ENCODE data around the gene LHFPL2.

The LHFPL2 gene

GRCh38 chr5:78519198-78519941 lies 129.2 kb downstream of the LHFPL2 start:
- no peak for DNase-seq (ENCODE audit: low read depth)

GRCh38 chr5:78518365-78519197 lies 130.0 kb downstream of the LHFPL2 start:
- no peak for DNase-seq (ENCODE audit: low read depth)

GRCh38 chr5:78515670-78516069 lies 132.9 kb downstream of the LHFPL2 start:
- no peak for DNase-seq (ENCODE audit: low read depth)

DNA sequence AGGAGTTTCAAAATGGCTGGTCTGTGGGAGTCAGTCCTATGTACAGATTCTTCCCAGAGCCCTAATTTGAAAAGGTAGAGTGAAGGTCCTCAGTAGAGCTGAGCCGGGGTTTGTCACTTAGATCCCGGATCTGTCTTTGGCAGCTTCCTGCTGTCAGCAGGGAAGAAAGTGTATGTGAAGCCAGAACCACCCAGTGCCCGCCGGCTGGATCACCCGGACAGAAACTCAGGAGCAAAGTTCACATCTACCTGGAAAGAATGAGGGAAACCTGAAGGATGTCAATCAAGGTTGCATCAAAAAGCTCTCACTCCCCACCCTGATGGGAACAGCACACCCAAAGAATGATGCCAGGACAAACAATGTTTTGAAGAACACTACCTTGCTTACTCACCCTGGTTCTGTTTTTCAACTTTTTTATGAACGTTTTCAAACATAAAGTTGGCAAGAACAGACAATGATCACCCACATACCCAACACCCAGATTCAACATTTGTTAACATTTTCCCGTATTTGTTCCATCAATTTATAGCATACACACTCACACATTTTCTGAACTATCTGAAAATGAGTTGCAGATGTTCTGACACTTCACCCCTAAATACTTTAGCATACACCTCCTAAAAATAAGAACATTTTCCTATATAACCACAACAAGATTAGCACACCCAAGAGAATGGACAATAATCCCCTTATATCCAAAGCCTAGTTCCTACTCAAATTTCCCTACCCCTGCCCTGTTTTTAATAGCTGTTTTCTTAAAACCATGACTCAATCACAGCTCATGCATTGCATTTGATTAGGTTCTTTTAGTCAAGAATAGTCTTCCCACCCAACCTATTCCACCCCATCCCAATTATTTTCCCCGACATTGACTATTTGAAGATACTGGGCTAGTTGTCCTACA lies 133.9 kb downstream of the LHFPL2 start:
- no peak for DNase-seq (ENCODE audit: low read depth)

DNA sequence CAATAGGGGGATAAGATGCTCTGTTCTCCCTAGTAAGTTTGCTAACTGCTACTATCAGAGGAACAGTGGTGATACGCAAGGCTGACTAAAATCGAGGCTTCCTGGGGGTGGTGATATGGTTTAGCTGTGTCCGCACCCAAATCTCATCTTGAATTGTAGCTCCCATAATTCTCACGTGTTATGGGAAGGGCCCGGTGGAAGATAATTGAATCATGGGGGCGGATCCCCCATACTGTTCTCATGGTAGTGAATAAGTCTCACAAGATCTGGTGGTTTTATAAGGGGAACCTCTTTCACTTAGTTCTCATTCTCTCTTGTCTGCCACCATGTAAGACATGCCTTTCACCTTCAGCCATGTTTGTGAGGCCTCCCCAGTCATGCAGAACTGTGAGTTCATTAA lies 135.1 kb downstream of the LHFPL2 start:
- no peak for DNase-seq (ENCODE audit: low read depth)

- DNase-seq (ENCODE audit: low read depth), result no peak
These were observed 136.1 kb downstream of the LHFPL2 start for GRCh38 chr5:78512435-78512834.

DNA sequence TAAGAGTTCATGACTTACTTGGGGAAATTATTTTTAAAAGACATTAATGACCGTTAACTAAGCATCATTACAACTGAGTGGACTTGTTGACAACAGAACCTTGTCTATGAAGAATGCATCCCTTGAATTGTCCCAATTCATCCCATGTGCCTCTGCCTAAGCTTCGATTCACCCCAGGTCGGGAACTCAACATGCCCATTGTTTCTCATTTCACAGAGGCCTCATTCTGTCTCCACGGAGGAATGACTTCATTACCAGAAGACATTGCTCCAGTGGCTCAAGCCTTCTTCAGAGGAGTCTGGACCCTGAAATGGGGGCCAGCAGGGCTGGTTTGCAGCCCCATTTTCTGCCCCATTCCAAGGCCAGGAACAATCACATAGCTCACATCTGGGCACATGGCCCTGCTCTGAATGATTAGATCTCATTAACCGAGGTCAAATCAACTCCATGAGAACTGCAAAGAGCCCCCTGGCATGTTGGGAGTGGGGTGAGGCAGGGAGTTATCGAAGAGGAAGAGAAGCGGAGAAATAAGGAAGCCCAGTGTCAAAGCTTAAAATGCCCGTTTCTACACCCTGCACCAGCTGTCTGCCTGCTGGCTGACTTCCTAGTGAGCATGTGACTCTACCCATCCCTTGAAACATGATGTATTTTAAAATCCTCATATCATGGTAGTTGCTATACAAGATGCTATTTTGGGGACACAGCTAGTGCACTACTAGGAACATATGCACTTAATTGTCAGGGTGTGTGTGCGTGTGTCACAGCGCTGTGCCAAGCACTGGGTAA lies 137.3 kb downstream of the LHFPL2 start:
- DNase-seq (ENCODE audit: low read depth), result no peak

GRCh38 chr5:78509884-78510769 lies 138.4 kb downstream of the LHFPL2 start:
- peak; percentile 2 for DNase-seq (ENCODE audit: low read depth)

GRCh38 chr5:78509145-78509865 lies 139.3 kb downstream of the LHFPL2 start:
- DNase-seq (ENCODE audit: low read depth), result no peak

DNA sequence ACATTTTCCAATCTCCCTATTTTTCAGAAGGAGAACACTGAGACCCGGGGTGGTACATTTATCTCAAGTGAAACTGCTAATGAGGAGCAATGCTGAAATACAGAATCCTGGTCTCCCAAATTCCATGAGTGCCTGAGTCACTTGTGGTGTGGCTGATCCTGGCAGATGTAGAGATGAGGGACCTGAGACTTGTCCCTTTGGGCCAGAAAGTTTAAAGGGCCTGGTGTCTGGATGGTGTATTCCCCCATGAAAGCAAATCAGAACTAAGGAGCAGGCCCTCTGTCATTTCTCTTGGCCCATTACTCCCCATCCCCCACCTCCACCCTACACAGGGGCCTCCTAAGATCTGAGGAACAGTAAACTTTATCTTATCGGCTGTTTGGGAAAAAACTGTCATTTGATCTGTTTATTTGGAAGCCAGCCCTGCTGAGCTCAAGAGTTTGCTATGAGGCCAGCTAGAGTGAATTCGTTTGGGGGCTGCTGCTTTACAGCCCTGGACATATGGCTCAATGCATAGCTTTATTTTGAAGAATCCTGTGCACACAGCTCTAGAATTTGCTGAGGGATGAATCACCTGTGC lies 140.3 kb downstream of the LHFPL2 start:
- DNase-seq (ENCODE audit: low read depth), result no peak

- no peak for DNase-seq (ENCODE audit: low read depth)
These were observed 141.0 kb downstream of the LHFPL2 start for GRCh38 chr5:78507531-78507930.

- no peak for DNase-seq (ENCODE audit: low read depth)
These were observed 142.1 kb downstream of the LHFPL2 start for GRCh38 chr5:78506261-78507024.

GRCh38 chr5:78505860-78506259 lies 142.7 kb downstream of the LHFPL2 start:
- no peak for DNase-seq (ENCODE audit: low read depth)

DNA sequence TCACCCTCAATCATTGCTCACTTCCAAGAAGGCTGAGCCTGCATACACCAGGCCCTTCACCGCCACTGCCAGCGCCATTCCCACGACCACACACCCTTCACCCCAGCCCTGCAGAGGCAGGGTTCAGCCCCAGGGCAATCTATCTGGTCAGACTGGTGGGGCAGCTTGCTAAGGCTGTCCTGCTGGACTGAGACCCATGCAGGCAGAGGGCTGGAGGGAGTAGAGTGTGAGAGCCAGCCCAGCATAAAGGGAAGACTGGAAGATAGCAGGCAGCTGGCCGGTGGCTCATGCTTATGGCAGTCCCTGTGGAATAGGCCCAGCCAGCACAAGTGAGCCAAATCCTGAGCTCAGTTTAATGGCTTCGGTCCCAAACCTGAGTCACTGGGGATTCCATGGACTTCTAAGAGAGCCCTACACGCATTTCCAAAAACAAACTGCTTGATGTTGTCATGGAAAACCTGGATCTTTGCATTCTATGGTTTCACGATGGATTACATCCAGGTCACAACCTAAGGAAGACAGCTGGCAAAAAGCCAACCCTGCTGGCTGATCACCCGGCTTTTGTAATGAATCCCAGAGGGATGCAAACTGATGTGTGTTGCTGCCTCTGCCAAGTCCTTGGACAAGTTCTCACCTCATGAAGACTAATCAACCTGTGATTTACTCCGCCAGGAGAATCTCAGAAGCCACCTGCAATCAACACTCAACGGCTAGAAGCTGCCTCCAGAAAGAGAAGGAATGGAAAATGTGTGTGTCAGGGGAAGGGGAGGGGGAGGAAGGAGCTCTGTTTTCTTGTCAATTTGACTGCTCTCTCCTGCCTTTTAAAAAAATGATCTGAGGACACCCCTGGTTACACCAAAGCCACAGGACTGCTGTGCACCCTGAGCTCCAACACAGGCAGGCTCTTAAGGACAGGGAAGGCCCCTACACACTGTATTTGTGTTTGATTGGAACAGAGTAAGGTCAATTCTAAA lies 143.6 kb downstream of the LHFPL2 start:
- no peak for DNase-seq (ENCODE audit: low read depth)

GRCh38 chr5:78503958-78504653 lies 144.5 kb downstream of the LHFPL2 start:
- no peak for DNase-seq (ENCODE audit: low read depth)

GRCh38 chr5:78501411-78502352 lies 146.9 kb downstream of the LHFPL2 start:
- DNase-seq (ENCODE audit: low read depth), result no peak

Data from stimulated activated CD8-positive, alpha-beta memory T cell treated with anti-CD3 and anti-CD28 coated beads, Interleukin-4, amount 100 ng/mL, for 24 hours (primary cell).